ENCODE data around the gene ALX4.

The ALX4 gene

DNA sequence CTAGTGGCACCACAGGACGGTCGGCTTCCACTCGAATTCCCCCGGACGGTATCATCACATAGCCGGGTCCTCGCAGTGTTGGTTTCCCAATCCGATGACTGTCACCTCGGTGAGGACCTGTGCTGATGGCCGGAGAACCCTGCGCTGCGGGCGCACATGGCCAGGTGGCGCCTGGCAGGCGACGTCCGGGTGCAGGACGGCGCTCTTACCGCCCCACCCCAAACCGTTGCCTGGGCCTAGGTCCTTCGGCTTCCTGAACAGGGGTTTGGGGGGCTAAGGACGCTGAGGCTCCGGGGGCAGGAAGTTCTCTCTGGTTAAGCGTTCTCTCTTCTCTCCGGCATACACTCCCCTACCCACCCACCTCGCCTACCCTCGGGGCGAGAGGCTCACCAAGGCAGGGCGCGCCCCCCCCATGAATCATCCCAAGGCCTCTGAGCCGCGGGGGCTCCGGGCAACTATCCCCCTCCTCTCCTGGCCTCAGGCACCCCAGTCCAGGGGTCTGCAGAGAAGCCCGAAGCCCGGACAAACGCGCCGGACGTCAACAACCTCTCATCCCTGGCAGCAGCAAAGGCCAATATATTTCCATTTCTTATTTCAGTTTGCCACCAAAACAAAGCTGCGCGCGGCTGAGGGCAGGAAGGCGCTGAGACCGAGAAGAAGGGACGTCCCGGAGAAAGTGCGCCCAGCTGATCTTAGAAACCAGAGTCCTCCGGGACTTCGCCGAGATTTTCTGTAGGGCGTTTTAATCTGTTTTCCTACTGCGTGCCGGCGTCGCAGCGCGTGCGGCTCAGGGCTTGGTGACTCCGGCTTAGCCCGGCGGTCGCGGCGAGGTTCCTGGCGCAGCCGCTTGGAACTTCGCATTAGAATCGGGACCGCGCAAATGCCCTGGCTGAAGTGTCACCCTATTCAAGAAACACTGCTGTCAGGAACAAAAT lies 5.6 kb downstream of the ALX4 start:
- no peak for FAIRE-seq

DNA sequence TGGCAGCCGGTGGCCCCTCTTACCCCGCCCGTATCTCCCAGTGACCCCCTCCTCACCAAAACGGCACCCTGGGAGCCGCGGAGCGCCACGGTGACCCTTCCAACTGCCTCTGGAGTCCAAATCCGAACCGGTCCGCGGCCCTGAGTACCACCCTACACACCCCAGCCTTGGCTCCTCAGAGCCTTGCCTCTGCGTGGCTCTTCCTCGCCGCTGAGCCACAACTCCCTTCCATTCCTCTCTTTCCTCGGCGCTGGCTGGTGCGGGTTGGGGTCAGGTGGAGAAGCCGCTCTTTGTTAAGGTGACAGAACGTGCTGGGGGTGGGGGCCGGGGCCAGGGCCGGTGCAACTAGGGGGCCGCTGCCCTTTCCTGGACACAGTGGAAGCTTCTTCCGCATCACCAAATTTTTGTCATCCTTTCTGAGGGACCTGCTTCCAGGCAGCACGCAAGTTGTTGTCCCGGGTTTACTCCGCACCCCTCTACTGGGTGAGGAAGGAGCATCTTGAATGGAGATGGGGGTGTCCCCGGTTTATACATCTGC lies 6.5 kb downstream of the ALX4 start:
- FAIRE-seq (no peak), DNase-seq (ENCODE audit: insufficient read length, low spot score) (no peak)

More for the DNA sequence above, 5.6 kb downstream of the ALX4 start:
- no peak for DNase-seq (ENCODE audit: insufficient read length, low spot score)

DNA sequence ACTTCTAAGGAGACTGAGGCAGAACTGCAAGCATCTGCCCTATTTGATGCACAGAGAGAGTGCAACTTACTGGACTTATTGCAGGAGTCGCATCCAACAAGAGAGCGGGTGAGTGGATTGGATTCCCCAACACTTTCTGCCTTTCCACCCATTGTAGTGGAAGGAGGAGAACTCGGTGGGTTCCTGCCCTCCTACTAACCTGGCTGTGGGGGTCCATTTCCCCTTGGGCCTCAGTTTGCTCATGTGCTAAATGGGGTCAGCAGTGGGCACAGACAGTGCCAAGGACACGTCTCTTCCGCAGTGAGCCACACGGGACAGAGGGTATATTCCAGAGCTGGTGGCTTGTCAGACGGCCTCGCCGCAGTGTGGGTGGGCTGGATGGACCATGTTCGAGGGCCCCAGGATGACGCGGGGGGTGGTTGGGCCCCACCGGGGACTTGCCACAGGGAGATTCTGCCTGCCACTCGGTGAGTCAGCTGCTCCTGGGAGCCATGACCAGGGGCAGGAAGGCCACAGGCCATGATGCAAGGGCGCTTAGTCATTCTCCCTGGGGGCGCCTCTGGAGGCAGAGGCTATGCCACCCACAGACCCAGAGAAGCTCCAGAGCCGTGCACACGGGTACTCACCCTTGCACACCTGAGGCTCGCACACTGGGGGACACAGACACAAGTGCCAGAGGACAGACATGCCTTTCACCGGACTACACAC lies 8.2 kb downstream of the ALX4 start:
- FAIRE-seq (no peak), DNase-seq (ENCODE audit: insufficient read length, low spot score) (no peak)

DNA sequence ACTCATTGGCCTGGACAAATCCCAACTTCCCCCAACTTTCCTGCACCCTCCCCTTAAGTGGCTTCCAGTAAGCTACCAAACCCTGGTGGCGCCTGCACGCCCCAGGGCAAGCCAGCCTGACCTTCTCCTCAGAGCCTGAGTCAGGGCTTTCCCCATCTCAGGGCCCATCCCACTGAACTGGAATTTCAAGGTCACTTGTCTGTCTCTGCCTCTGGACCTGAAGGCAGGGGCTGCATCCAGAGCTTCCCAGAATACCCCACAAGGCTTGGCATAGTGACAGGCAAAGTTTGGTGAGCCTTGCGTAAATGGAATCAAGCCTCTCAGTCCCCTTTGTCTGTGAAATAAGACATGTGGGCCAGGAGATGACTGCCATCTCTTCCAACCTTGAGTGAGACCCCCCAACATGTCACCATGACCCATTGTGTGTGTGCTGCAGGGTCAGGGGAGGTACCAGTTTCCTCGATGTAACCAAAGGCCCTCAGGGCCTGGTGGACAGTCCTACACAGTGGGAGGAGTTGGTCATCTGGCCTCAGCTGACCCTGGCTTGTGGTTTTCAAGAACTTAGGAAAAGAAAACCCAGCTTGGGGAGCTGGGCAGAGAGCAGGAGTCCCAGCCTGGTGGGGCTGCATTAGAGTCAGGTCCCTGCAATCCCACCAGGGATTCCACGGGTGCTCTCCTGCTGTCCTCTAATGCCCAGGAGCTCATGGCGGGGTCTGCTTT lies 8.9 kb downstream of the ALX4 start:
- FAIRE-seq (no peak), DNase-seq (ENCODE audit: insufficient read length, low spot score) (no peak)

DNA sequence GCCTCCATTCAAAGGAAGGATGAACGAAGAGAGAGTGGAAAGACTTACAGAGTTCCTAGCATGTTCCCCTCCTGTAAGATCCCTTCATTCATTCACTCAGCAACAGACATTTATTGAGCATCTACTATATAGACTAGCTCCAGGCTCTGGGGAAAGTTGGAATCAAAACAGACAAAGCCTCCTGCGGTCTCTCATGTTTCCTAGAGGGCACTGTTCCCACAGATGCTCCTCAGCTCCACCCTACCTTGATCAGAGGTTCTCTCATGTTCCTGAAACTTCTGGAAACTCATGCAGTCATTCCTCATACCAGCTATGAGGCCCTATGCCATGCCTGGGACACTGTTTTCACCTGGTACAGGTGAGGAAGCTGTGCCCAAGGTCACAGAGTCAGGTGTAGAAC lies 11.1 kb downstream of the ALX4 start:
- FAIRE-seq (no peak), DNase-seq (ENCODE audit: insufficient read length, low spot score) (no peak)

DNA sequence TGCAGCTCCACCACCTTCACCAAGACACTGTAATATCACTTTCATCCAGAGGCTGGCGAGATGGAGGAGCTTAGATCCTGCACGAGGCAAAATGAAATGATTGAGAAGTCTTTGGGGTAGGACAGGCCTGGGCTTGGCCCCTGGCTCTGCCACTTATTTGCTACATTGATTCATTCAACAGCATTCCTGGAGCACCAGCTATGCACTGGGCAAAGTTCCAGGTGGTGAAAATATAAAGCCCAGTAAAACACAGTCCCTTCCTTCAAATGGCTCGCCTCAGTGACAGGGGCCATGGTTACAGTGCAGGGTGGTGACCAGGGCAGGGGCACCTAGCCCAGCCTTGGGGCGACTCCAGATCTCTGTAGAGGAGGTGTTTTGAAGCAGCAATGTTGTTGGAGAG lies 19.7 kb downstream of the ALX4 start:
- FAIRE-seq (no peak), DNase-seq (ENCODE audit: insufficient read length, low spot score) (no peak)

DNA sequence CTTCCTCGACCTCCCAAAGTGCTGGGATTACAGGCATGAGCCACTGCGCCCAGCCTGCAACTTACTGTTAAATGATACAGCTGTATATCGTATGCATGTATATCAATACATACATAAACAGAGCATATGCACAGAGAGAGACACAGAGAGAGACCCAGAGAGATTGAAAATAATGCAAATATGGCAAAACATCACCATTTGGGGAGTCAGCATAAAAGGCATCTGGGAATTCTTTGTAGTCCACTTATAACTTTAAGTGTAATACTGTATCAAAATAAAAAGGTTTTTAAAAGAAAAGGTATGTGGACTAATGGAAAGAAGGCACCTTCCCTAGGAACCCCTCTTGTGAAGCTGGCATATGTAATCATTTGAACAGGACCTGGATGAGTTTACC lies 21.8 kb downstream of the ALX4 start:
- DNase-seq (ENCODE audit: insufficient read length, low spot score) = no peak
- FAIRE-seq = no peak

DNA sequence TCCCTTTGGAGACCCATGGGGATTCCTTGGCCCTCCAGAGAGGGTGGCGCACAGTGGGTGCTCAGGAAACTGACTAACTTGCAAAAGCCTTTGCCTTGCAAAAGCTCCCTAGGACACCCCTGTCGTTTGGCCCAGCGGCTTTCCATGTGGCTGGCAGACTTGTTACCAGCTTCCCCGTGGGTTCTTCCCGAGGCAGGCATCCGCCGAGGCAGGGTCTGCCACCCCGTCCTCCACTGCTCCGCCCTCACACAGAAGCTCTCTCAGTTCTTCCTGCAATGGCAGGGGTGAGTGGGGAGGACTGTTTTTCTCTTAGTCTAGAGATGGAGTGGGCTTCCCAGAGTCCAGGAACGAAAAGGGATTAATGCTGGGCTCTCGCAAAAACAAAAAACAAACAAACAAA lies 23.0 kb downstream of the ALX4 start:
- FAIRE-seq (no peak), DNase-seq (ENCODE audit: insufficient read length, low spot score) (no peak)

DNA sequence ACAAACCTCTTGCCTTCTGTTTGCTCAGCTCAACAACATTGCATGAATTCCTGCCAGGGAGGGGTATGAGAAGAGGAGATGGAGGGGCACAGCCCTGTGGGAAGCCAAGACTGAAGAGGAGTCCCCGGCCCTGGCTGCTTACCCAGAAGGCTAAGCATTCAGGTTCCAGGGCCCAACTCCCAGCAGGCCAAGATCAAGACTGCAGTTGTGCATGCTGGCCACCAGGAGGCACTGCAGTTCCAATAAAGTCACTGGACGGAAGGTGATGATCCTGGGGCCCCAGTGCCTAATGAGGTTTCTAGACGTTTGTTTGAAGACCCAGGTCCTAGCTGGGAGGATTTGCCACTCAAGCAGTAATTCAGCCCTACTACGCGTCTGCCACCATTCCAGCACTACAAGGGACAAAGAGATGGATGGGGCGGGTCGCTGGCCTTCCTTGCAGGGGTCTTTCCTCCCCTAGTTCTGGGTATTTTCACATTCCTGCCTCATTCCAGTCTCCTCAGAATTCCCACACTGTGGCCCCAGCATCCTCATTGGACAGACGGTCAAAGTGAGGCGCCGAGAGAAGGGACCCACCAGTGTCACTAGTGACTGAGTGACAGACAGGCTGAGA lies 23.6 kb downstream of the ALX4 start:
- FAIRE-seq (peak; percentile 89), DNase-seq (ENCODE audit: insufficient read length, low spot score) (peak; percentile 77)

DNA sequence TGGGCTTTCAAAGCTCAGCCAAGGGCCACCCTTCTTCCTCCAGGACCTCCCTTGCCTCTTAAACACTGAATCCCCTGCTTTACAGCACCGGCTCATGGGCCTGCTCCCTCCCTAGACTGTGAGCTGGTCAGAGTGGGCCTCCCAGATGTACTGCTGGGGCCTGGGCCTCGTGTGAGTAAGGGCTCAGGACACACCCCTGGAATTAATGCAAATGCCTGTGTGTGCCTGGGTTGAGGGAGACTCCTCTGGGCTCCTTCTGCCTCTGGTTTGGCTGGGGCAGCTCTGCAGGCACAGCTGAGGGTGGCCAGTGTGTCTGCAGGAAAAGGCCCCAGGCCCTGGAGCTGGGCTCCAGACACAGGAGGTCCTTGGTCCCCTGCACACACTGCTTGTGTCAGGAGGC lies 24.2 kb downstream of the ALX4 start:
- DNase-seq (ENCODE audit: insufficient read length, low spot score) = no peak
- FAIRE-seq = no peak

DNA sequence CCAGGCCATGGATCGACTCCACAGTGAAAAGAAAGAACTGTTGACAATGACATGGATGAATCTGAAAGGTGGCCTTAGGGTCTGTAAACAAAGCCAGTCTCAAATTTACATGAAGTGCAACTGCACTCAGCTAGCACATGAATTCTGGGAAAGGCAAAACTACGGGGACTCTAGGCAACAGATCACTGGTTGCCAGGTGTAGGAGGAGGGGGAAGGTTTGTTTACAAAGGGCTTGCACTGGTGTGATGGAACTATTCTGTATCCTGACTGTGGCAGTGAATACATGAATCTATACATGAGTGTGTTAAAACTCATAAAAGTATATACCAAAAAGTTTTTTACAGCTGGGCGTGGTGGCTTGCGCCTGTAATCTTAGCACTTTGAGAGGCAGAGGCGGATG lies 27.3 kb downstream of the ALX4 start:
- DNase-seq (ENCODE audit: insufficient read length, low spot score) (no peak), FAIRE-seq (no peak)

DNA sequence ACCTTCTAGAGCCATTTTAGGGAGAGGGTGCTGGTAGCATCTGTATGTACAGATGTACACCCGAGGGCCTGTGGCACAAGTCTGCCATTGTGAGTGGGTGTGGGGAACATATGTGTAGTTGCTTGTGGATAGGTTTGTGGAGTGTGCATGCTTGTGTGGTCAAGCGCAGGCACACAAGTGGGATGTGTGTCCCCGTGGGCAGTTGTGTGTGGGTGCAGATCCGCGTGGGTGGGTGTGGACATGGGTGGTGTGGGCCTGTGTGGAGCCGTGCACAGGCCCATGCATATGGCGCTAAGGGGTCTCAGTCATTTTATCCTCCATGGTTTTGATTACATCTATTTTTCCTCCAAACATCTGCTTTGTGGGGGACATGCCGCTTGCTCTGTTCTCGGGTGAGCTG lies 28.8 kb downstream of the ALX4 start:
- DNase-seq (ENCODE audit: insufficient read length, low spot score) (no peak), FAIRE-seq (no peak)

DNA sequence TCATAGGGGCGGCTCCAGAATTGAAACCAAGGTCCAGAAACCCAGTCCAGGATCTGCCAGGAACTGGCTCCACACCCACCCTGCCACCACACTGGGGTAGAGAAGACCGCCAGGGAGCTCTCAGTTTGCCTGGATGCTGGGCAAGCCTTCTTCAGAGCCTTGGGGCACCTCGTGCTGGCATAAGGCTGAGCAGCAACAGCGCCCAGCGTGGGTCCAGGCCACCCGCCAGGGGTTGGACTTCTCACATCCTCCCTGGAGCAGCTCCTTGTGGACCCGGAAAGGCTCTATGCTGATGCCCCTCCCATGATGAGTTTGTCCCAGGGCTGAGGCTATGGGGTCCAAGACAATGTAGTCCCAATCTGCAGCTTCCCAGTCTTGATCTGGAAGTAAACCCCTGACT lies 29.7 kb downstream of the ALX4 start:
- DNase-seq (ENCODE audit: insufficient read length, low spot score) = no peak
- FAIRE-seq = no peak

DNA sequence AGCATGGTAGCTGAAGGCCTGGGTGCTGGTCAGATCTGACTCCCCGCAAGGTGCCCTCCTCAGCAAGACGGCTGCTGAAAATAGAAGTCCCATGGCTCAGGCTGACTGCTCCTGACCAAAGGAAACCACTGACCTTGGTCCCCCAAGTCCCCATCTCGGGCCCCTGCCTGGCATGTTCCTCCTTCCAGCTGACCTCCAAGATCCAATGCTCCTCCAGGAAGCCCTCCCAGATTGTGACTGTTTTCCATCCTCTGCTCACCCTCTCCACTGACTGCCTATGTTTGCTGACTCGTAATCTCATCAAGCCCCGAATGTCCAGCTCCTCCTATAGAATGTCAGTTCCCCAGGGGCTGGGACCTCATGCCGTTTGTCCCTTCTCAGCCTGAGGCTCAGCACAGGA lies 30.5 kb downstream of the ALX4 start:
- no peak for FAIRE-seq
- DNase-seq (ENCODE audit: insufficient read length, low spot score) = no peak

DNA sequence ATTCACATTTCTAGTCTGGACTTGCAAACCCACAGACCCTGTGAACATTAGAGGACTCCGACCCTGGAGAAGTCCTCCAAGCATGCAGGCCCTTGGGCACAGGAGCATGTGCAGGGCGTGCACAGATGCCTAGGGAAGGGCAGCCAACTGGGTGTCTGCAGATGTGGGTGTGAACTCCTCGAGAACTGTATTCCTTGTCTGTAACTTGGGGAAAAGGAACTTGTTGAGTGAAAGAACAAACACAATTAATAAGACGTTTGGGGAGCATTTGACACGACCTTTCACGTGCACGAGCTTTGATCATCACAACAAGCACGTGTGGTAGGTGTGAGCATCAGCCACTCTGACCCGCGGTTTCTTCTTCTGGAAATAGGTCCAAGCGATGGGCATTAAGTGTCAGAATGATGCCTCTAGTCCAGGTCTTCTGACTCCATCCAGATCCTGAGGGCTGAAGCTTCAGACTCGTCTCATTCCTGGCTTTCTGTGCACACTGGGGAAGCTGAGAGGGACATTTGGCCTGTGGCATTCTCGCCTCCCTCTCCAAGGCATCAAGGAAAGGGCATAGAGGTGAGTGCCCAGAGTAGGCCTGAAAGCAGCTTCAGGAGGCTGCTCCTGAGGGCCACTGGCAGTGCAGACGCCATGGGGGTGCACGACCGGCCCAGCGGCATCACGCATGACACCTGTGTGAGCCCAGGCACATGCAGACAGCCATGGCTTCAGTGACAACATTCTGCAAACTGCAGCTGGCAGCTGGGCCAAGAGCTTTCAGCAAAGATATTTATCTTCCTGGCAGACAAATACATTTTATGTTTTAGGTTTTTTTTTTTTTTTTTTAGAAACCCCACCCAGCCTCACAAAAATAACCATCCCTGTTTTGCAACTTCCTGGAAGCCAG lies 32.5 kb downstream of the ALX4 start:
- DNase-seq (ENCODE audit: insufficient read length, low spot score) = no peak
- no peak for FAIRE-seq

DNA sequence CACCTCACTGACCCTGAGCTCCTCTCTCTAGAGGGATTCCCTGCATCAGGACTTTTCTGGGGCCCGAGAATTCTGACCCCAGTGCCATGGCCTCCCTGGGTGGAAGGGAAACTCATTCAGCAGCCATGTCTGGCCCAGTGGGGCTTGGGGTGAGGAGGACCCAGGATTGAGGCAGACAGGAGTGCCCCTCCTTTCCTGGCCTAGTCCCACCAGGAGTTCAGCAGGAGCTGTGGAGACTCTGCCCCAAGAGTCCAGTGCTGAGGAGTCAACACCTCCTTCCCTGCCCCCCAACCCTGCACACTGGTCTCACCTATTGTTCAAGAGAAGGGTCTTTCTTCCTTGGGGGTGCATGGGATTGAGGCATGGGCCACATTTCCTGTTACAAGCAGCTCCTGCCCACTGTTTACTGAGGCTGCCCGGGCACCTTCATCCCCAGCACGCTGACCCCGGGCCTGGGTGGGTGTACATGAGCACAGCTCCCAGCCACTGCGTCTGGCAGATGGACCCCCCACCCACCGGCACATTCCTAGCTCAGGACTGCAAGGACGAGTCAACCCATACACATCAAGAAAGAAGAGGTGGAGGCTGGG lies 33.9 kb downstream of the ALX4 start:
- FAIRE-seq (no peak), DNase-seq (ENCODE audit: insufficient read length, low spot score) (no peak)

DNA sequence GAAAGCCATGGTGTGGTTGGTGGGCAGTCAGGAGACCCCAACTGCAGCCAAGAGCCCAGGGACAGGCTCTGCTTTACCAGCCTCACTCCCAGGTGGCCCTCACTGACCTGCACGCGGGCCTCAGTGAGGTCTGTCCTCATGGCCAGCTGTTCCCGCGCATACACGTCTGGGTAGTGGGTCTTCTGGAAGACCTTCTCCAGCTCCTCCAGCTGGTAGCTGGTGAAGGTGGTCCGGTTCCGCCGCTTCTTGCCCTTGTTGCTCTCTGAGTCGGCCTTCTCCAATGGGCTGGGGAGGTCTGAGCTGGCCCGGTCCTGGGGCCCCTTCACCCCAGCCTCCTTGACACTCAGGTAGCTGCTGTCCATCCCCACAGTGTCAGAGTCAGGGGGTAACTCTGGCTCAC lies 34.7 kb downstream of the ALX4 start:
- no peak for FAIRE-seq
- no peak for DNase-seq (ENCODE audit: insufficient read length, low spot score)

DNA sequence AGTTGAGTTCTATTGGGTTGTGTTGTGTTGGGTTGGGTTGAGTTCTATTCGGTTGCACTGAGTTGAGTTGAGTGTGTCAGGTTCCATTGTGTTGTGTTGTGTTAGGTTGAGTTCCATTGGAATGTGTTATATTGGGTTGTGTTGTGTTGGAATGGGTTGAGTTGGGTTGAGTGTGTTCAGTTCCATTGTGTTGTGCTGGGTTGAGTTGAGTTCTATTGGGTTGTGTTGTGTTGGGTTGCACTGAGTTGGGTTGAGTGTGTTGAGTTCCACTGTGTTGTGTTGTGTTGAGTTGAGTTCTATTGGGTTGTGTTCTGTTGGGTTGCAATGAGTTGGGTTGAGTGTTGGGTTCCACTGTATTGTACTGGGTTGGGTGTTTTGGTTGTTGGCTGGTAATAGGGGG lies 35.5 kb downstream of the ALX4 start:
- no peak for FAIRE-seq
- no peak for DNase-seq (ENCODE audit: insufficient read length, low spot score)

DNA sequence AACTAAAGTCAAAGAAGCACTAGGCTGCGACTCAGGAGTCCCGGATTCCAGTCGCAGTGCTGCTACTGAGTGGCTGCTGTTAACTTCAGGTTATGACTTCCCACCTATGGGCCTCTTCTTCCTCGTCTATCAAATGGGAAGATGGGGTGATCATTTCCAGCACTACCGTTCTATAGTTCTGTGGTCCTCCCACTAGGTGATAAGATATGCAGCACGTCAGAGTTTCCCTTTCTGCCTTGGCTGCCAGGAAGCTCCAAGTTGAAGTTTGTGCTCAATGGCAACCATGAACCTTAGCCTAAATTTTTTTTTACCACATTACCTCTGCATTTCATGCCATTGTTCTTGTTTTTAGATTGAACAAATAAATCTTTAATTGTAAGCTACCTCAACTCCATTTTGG lies 38.7 kb downstream of the ALX4 start:
- DNase-seq (ENCODE audit: insufficient read length, low spot score) (no peak), FAIRE-seq (no peak)

Measured in GM19239 (cell line).